H1 (cell line): ENCODE measurements around the gene IL24. TPM values are rescaled to one million over a fixed set of nuclear protein-coding genes. Genes with fewer than 3 reads are reported as not detected.

Experiments
- CEBPB ChIP-seq: IDR thresholded peaks from 2 replicates; pipeline ENCODE4 v1.6.1; 2012; ENCODE audit warnings: low read depth, low read length
- GTF2F1 ChIP-seq: IDR thresholded peaks from 2 replicates; pipeline ENCODE4 v1.6.1; 2012; ENCODE audit warnings: low read depth, low read length, improper control_type of control experiment, borderline replicate concordance
- SAP30 ChIP-seq: fragments of 300-600 bp; sonication (generic); IDR thresholded peaks from 2 replicates; pipeline ENCODE4 v1.7.1; 2012; ENCODE audit warnings: low read length, moderate library complexity, mild to moderate bottlenecking, inconsistent platforms; ENCODE audit not compliant: insufficient read depth, insufficient replicate concordance
- SP2 ChIP-seq: IDR thresholded peaks from 2 replicates; pipeline ENCODE4 v1.6.1; 2012; ENCODE audit warnings: mild to moderate bottlenecking, low read length, inconsistent platforms
- SUZ12 ChIP-seq: fragments of 200-600 bp; sonication (generic); IDR thresholded peaks from 2 replicates; pipeline ENCODE4 v1.6.1; 2012; ENCODE audit warnings: mild to moderate bottlenecking, inconsistent platforms, low read length, moderate library complexity, mixed read lengths
- TCF12 ChIP-seq: IDR thresholded peaks from 2 replicates; pipeline ENCODE4 v1.6.1; 2011; ENCODE audit warnings: low read depth, mild to moderate bottlenecking, low read length
- polyA plus RNA-seq, 7 experiments: library from polyadenylated mRNA; depleted of rRNA in 3 of 7; stranded (reverse) in 5 of 7; unstranded in 2 of 7; fragments of >200 nt in 5 of 7; fragments of 200-250 nt in 2 of 7; gene quantifications; 1 replicate in 5 of 7; 2 replicates in 1 of 7; 4 replicates in 1 of 7; pipeline versions ENCODE4 v1.2.1 to v1.2.3, GENCODE V29; 2011 to 2013; ENCODE audit warnings: missing spikeins in 2 of 7, mixed read lengths in 2 of 7
- total RNA-seq: library from RNA; stranded (reverse); fragmentation: NEBNext Ultra II Directional; extraction: Animal tissue kit (Norgen Biotek cat#: 25700); gene quantifications from 2 replicates; pipeline ENCODE4 v1.2.1, GENCODE V29; 2021
- TF ChIP-seq, protein P1 (sequence below): fragments of 300-600 bp; sonication (generic); IDR thresholded peaks from 2 replicates; pipeline ENCODE4 v1.7.1; 2012; ENCODE audit warnings: low read length, moderate library complexity, mild to moderate bottlenecking, inconsistent platforms; ENCODE audit not compliant: insufficient replicate concordance

IL24 gene
- total and polyA plus RNA-seq, 2 of the 8 experiments (the other 6 are each of a cell fraction or from before 2014, with no cell fraction given) = not detected

DNA sequence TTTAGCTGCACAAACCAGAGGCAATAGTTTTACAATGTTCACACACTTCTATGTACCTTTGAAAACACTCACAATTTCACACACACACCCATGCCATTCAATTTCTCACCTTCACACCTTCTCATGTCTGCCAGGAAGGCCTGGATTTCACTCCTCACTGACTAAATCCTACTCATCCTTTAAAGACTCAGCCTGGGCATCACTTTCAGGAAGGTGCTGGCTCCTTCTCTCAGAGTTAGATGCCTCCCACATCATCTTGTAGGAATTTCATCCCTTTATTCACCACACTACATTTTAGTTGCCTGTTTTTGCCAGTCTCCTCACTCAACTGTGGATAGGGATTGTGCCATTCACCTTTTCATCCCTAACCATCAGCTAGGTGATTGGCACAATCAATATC is 29.5 kb upstream of the IL24 start (continued):
- TF ChIP-seq, protein P1, sequence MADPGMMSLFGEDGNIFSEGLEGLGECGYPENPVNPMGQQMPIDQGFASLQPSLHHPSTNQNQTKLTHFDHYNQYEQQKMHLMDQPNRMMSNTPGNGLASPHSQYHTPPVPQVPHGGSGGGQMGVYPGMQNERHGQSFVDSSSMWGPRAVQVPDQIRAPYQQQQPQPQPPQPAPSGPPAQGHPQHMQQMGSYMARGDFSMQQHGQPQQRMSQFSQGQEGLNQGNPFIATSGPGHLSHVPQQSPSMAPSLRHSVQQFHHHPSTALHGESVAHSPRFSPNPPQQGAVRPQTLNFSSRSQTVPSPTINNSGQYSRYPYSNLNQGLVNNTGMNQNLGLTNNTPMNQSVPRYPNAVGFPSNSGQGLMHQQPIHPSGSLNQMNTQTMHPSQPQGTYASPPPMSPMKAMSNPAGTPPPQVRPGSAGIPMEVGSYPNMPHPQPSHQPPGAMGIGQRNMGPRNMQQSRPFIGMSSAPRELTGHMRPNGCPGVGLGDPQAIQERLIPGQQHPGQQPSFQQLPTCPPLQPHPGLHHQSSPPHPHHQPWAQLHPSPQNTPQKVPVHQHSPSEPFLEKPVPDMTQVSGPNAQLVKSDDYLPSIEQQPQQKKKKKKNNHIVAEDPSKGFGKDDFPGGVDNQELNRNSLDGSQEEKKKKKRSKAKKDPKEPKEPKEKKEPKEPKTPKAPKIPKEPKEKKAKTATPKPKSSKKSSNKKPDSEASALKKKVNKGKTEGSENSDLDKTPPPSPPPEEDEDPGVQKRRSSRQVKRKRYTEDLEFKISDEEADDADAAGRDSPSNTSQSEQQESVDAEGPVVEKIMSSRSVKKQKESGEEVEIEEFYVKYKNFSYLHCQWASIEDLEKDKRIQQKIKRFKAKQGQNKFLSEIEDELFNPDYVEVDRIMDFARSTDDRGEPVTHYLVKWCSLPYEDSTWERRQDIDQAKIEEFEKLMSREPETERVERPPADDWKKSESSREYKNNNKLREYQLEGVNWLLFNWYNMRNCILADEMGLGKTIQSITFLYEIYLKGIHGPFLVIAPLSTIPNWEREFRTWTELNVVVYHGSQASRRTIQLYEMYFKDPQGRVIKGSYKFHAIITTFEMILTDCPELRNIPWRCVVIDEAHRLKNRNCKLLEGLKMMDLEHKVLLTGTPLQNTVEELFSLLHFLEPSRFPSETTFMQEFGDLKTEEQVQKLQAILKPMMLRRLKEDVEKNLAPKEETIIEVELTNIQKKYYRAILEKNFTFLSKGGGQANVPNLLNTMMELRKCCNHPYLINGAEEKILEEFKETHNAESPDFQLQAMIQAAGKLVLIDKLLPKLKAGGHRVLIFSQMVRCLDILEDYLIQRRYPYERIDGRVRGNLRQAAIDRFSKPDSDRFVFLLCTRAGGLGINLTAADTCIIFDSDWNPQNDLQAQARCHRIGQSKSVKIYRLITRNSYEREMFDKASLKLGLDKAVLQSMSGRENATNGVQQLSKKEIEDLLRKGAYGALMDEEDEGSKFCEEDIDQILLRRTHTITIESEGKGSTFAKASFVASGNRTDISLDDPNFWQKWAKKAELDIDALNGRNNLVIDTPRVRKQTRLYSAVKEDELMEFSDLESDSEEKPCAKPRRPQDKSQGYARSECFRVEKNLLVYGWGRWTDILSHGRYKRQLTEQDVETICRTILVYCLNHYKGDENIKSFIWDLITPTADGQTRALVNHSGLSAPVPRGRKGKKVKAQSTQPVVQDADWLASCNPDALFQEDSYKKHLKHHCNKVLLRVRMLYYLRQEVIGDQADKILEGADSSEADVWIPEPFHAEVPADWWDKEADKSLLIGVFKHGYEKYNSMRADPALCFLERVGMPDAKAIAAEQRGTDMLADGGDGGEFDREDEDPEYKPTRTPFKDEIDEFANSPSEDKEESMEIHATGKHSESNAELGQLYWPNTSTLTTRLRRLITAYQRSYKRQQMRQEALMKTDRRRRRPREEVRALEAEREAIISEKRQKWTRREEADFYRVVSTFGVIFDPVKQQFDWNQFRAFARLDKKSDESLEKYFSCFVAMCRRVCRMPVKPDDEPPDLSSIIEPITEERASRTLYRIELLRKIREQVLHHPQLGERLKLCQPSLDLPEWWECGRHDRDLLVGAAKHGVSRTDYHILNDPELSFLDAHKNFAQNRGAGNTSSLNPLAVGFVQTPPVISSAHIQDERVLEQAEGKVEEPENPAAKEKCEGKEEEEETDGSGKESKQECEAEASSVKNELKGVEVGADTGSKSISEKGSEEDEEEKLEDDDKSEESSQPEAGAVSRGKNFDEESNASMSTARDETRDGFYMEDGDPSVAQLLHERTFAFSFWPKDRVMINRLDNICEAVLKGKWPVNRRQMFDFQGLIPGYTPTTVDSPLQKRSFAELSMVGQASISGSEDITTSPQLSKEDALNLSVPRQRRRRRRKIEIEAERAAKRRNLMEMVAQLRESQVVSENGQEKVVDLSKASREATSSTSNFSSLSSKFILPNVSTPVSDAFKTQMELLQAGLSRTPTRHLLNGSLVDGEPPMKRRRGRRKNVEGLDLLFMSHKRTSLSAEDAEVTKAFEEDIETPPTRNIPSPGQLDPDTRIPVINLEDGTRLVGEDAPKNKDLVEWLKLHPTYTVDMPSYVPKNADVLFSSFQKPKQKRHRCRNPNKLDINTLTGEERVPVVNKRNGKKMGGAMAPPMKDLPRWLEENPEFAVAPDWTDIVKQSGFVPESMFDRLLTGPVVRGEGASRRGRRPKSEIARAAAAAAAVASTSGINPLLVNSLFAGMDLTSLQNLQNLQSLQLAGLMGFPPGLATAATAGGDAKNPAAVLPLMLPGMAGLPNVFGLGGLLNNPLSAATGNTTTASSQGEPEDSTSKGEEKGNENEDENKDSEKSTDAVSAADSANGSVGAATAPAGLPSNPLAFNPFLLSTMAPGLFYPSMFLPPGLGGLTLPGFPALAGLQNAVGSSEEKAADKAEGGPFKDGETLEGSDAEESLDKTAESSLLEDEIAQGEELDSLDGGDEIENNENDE = no peak
- TF ChIP-seq SAP30 (no peak), GTF2F1 (no peak), SUZ12 (no peak), TCF12 (no peak), CEBPB (no peak), SP2 (no peak)
